Measurements from ENCODE around the gene BFSP2. TPM values are rescaled to one million over a fixed set of nuclear protein-coding genes. Genes with fewer than 3 reads are reported as not detected.

BFSP2 gene
- total RNA-seq, 1 experiment from 2014 or later = not detected

- peaks cover 64% of the 10 kb centered on the region for H3K27me3 Mint-ChIP-seq (ENCODE audit: insufficient read depth, unreplicated experiment)
- no TSS peak for BruUV-seq (replicated peaks)
- no peak overlapping the region for H3K4me3 Mint-ChIP-seq (ENCODE audit: unreplicated experiment)
- no peak for TF ChIP-seq CTCF (IDR thresholded peaks at IDR 0.05; ENCODE audit: unreplicated experiment)
- H3K9me3 Mint-ChIP-seq (ENCODE audit: unreplicated experiment) = peaks cover 9% of the 10 kb centered on the region
- DNase-seq (ENCODE audit: unreplicated experiment) = no peak
- no peak overlapping the region for H3K27ac Mint-ChIP-seq (ENCODE audit: low read depth, unreplicated experiment)
- H3K4me1 Mint-ChIP-seq (ENCODE audit: insufficient read depth, unreplicated experiment) = no peaks in the 10 kb centered on the region
- intact Hi-C loops (cut with micrococcal nuclease) = no loop called here
- H3K36me3 Mint-ChIP-seq (ENCODE audit: insufficient read depth, unreplicated experiment) = no peaks in the 10 kb centered on the region
- POLR2A ChIA-PET = no interaction called here
- CTCF ChIA-PET = interaction anchor here (0.6 to 1.6 kb wide), 5 partner anchors 9 to 430 kb away, joined by 3 to 4 read pairs (median 3); no protein-coding TSS in a partner anchor
Observed at GRCh38 chr3:133361435-133361834, 38.4 kb upstream of the BFSP2 start.

GRCh38 chr3:133362539-133362938 is 37.3 kb upstream of the BFSP2 start:
- ChIA-PET CTCF (no interaction called here), POLR2A (no interaction called here)
- TF ChIP-seq CTCF (IDR thresholded peaks at IDR 0.05; ENCODE audit: unreplicated experiment) = no peak
- H3K9me3 Mint-ChIP-seq (ENCODE audit: unreplicated experiment) = no peaks in the 10 kb centered on the region
- no peak for DNase-seq (ENCODE audit: unreplicated experiment)
- no peak overlapping the region for H3K27ac Mint-ChIP-seq (ENCODE audit: low read depth, unreplicated experiment)
- no peaks in the 10 kb centered on the region for H3K36me3 Mint-ChIP-seq (ENCODE audit: insufficient read depth, unreplicated experiment)
- intact Hi-C loops (cut with micrococcal nuclease) = no loop called here
- no peaks in the 10 kb centered on the region for H3K4me1 Mint-ChIP-seq (ENCODE audit: insufficient read depth, unreplicated experiment)
- H3K27me3 Mint-ChIP-seq (ENCODE audit: insufficient read depth, unreplicated experiment) = peaks cover 75% of the 10 kb centered on the region
- H3K4me3 Mint-ChIP-seq (ENCODE audit: unreplicated experiment) = no peak overlapping the region
- no TSS peak for BruUV-seq (replicated peaks)

- H3K4me3 Mint-ChIP-seq (ENCODE audit: unreplicated experiment) = no peak overlapping the region
- peaks cover 85% of the 10 kb centered on the region for H3K27me3 Mint-ChIP-seq (ENCODE audit: insufficient read depth, unreplicated experiment)
- no peak for DNase-seq (ENCODE audit: unreplicated experiment)
- no TSS peak for BruUV-seq (replicated peaks)
- ChIA-PET CTCF (interaction anchor here (1.2 to 1.6 kb wide), 4 partner anchors 12 to 638 kb away, joined by 4 to 8 read pairs (median 6); no protein-coding TSS in a partner anchor), POLR2A (no interaction called here)
- H3K9me3 Mint-ChIP-seq (ENCODE audit: unreplicated experiment) = no peaks in the 10 kb centered on the region
- intact Hi-C loops (cut with micrococcal nuclease) = no loop called here
- H3K4me1 Mint-ChIP-seq (ENCODE audit: insufficient read depth, unreplicated experiment) = no peaks in the 10 kb centered on the region
- no peak overlapping the region for H3K27ac Mint-ChIP-seq (ENCODE audit: low read depth, unreplicated experiment)
- H3K36me3 Mint-ChIP-seq (ENCODE audit: insufficient read depth, unreplicated experiment) = no peaks in the 10 kb centered on the region
- TF ChIP-seq CTCF (IDR thresholded peaks at IDR 0.05; ENCODE audit: unreplicated experiment) = no peak
Observed at GRCh38 chr3:133364704-133365103, 35.2 kb upstream of the BFSP2 start.

- ChIA-PET CTCF (interaction anchor here (0.5 to 1.8 kb wide), 7 partner anchors 10 to 635 kb away, joined by 3 to 9 read pairs (median 3); no protein-coding TSS in a partner anchor), POLR2A (interaction anchor here (0.9 kb wide), 1 partner anchor 15 kb away, joined by 3 read pairs; no protein-coding TSS in a partner anchor)
- H3K4me3 Mint-ChIP-seq (ENCODE audit: unreplicated experiment) = no peak overlapping the region
- H3K27me3 Mint-ChIP-seq (ENCODE audit: insufficient read depth, unreplicated experiment) = peaks cover 91% of the 10 kb centered on the region
- no peaks in the 10 kb centered on the region for H3K9me3 Mint-ChIP-seq (ENCODE audit: unreplicated experiment)
- no peak overlapping the region for H3K27ac Mint-ChIP-seq (ENCODE audit: low read depth, unreplicated experiment)
- no peaks in the 10 kb centered on the region for H3K36me3 Mint-ChIP-seq (ENCODE audit: insufficient read depth, unreplicated experiment)
- no peak for TF ChIP-seq CTCF (IDR thresholded peaks at IDR 0.05; ENCODE audit: unreplicated experiment)
- DNase-seq (ENCODE audit: unreplicated experiment) = no peak
- intact Hi-C loops (cut with micrococcal nuclease) = no loop called here
- no peaks in the 10 kb centered on the region for H3K4me1 Mint-ChIP-seq (ENCODE audit: insufficient read depth, unreplicated experiment)
- no TSS peak for BruUV-seq (replicated peaks)
Observed at GRCh38 chr3:133366921-133367320, 32.9 kb upstream of the BFSP2 start.

All from MCF 10A (cell line).